CD4-positive, alpha-beta T cell treated with Interleukin-12 subunit alpha and Interleukin-12 subunit beta, for 1 hour (primary cell): Measurements from ENCODE around the gene KAT6B.
A peak's percentile ranks its signal among the peaks of the same experiment; 100 is the strongest.

Experiments
- DNase-seq: peaks from one replicate; pipeline ENCODE4 v3.0.0-alpha.2; 2020

Gene KAT6B

DNA sequence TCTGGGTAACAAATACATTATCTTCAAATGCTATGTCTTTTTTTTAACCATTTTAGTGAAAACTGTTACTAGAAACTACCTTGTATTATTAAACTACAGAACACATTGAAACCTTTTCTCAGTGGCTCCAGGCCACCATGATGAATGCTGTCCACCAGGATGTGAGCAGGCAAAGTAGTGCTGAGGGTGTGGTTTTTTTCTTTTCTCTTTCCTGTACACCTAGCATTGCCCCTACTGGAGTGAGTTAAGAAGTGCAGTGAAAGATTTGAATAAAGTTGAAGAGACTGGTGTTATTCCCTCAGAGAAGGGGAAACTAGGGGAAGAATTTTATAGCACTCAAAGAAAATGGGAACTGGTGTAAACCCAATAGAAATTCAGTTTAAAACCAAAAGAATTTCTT is 165.0 kb downstream of the KAT6B start:
- DNase-seq: no peak

DNA sequence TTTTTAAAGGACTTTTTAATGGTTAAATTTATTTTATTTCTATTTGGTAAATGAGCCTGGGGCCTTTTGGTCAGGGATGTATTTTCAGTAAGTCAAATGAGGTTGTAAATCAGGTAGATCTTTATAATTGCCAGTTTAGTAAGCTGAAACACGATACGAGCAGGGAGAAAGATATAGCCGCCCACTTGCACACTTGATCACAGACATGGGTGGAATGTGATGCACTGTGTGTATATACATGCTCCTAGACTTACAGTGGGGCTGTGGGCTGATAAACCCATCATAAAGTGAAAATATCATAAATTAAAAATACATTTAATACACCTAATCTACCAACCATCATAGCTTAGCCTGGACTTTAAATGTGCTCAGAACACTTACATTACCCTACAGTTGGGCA is 165.7 kb downstream of the KAT6B start:
- DNase-seq: no peak

DNA sequence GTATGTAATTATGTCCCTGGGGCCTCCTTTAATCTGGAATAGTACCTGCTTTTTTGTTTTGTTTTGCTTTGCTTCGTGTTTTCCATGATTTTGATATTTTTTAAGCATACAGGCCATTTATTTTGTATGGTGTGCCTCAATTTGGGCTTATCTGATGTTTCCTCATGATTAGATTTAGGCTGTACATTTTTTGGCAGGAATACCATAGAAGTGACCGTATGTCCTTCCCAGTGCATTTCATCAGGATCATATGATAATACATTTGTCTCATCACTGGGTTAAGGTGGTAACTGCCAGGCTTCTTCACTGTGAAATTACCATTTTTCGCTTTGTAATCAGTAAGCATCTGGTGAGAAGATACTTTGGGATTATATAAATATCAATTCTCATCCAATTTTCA is 167.2 kb downstream of the KAT6B start:
- DNase-seq: no peak

DNA sequence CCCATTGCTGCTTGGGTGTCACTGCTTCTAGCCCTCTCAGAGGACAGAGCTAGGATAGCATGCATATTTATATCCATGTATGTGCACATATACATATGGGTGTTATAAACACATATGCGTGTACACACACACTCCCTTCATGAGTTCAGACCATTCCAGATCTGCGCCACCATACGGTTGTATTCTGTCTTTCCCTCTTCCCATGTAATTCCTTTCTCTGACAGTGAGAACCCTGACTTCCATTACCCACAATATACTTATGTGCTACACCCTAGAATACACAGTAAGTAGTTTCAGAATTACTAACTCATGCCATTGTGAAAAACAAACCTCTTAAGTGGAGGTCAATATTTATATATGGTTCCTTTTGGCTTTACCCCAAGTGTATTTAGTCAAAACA is 168.5 kb downstream of the KAT6B start:
- no peak for DNase-seq

DNA sequence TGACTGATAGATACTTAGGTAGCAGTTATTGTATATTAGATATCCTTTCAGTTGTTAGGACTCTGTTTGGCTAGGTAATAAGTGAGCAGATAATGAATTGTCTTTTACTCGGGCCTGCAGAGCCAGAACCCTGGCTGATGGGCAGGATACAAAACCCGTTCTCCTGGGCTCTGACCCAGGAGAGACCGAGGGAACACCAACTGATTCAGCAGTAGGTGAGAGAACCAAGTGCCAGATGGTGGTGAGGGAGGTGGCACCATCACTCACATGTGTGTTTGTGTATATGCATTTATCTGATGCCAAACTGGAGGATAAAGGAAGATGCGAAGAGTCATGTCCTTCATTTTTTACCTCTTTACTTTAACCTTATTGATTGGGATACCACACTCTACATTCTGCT is 169.4 kb downstream of the KAT6B start:
- no peak for DNase-seq

DNA sequence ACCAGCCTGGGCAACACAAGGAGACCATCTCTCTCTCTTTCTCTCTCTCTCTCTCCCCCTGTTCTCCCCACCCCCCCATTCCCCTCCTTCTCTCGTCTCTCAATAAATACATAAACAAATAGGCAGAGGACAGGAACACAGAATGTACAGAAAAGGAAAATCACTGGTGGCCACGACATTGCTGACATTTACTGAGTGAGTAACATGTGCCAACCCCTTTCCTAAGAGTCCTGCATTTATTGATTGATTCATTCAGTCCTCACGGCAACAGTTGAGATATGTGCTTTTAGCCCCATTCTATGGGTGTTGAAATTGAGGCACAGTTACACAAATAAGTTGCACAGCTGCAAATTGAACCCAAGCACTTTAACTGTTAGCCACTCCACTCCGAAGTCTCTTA is 170.8 kb downstream of the KAT6B start:
- DNase-seq: no peak

DNA sequence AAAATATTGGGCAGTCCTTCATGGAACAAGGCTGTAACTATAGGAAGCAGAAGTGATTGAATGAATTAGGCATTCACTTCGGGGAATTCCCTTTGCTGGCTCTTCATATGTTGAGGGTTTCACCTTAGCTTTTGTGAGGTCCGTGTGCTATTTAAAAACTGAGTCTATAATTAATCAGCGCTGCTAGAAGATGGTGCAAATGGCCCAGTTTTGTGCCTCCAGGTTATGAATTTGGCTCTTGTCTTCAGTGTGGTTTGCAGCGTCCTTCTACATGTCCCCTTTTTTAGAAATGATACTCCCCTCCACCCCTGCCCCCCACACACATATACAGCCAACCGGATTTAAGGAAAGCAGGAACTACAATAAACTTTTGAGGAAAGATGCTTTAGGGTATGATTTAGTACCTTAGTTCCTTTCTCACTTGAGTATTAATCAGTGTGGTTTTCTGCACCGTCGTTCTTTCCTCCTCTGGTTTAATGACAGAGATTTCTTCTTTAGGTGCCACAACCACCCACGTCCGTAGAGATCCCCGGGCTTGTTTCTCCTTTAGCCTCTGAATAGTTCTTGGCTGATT is 174.4 kb downstream of the KAT6B start:
- DNase-seq: no peak

DNA sequence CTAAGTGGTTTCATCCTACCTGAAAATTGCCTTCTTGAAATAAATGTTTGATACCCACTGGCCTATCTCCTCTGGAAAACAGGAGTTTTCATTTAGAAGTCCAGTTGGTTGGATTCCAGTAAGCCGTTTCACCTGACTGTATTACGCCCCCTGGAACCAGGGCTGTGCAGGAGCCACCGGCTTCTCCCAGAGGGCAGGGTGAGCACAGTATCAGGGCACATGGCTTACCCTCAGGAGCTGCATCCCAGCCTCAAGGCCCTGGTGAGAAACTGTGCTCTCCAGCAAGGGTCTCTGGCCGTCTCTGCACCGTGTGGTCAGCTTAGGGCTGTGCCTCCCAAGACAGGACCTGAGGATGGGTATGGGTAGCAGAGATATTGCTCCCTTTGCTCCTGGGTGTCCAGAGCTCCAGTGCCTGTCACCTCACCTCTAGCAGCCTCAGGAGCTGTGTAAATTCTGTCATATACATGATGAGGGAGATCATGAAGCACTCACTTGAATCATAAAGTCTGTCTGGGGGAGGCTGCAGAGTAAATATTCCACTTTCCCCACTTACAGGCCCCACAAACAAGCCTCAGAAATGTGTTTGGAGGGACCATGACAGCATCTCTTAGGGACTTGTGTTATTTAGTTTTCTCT is 175.4 kb downstream of the KAT6B start:
- no peak for DNase-seq

DNA sequence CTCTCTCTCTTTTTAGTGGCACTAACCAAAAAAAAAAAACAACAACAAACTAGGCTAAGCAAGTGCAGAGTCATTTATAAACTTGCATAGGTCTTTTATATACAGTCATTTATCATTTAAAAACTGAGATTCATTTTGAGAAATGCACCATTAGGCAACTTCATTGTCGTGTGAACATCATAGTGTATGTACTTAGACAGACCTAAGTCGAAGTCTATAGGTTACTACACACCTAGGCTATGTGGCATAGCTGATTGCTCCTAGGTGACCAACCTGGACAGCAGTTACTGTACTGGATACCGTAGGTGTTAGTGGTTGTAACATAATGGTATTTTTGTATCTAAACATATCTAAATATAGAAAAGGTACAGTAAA is 175.9 kb downstream of the KAT6B start:
- no peak for DNase-seq

DNA sequence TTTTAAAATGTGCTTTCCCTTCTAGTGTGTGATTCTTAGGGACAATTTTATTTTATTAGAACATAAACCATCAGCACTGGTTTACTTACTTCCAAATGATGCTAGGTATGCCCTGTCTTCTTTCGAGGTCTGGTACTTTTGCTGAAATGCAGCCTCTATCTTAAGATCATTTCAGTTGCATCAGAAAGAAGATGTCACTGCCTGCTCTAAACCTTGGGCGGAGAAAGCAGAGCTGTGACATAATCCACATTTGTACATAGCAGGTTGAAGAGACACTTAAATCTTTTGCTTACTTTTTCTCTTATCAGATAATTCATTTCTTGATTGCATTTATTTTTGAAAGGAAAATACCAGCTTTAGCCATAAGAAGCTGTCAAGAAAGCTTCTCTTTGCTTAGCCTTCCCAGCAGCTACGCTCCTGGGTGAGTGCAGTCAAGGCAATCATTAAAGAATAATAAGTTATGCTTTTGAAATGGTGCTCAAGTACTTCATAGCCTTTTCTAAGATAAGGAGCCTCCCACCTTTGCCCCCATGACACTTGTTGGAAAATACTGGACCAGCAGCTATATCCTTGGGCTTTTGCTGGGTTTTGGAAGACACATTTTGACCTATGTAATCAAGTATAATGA is 176.7 kb downstream of the KAT6B start:
- no peak for DNase-seq

DNA sequence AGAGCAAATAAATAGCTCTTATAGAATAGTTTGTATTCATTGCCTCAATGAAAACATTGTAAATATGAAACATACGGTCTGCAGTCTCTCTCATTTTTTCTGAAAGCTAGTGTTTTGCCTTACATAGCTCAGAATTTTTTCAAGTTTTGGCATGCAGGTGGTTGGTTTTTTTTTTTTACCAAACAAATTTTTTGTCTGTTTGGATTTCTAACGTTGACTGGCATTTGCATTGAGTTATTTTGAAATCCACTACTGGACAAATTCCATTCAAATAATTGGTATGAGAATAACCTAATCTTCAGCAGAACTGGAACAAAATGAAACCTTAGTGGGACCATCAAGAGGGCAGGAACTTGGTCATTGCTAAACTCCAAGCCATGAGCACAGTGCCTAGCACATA is 177.5 kb downstream of the KAT6B start:
- DNase-seq: no peak

DNA sequence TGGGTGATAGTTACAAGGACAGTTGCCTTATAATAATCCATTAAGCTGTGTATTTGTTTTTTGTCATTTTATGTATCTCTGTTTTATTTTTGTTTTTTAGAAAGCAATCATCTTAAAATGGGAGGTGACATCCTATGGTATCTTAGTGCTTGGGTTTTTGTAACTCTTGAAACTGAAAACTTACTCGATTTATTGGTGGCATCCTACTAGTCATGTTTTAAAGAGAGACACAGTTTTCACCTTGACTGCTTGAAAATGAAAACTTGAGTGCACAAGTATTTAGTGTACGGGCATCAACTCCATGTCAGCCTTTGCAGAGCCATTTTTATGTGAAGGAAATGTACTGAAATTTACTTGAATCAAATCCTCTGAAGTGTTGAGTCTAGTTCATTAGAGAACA is 181.2 kb downstream of the KAT6B start:
- no peak for DNase-seq

DNA sequence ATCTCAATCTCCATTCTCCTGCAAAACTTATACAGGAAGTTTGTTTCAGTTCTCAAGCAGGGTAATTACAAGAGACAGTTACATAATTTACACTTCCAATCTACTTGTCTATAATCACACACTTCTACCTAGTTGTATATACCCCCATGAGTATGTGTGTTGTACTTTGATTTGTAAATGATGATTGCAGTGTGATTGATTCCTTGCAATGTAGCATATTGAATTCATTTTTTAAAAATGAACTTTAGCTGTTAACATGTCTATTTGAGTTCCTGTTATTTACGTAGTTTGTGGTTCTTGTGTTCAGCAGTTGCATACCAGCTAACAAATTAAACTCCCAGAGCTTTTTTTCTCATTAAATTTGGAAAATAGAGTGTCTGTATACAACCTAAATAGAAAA is 182.6 kb downstream of the KAT6B start:
- no peak for DNase-seq

DNA sequence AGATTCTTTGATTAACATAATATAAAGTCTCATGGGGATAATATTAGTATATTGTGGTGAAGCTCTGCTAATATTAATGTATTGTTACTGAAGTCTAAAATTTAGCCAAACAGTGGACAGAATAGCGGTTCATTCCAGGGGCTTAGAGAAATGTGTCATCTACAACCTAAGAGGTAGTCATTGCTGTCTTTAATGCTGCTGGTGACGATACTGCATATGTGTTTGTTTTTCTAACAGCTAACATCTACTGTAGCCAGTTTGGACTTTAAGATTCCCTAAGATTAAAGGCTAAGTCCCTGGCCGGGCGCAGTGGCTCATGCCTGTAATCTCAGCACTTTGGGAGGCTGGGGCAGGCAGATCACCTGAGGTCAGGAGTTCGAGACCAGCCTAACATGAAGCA is 183.0 kb downstream of the KAT6B start:
- no peak for DNase-seq

DNA sequence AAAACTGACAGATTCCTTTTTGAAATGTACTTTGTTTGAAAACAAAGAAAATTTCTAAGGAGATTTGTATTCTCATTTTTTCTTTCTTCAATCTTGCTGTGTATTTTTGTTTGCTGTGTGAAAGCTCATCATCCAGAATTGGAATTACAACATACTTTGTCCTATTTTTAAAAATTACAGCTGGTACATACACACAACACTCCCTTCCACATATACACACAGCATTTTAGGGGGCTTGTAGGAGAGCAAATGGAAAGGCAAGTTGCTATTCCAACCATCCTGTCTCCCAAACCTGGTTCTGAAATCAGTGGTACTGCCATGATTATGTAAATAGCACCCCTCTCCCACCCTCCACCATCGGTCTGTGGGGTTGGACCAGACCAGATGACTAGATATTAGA is 184.0 kb downstream of the KAT6B start:
- DNase-seq: no peak

DNA sequence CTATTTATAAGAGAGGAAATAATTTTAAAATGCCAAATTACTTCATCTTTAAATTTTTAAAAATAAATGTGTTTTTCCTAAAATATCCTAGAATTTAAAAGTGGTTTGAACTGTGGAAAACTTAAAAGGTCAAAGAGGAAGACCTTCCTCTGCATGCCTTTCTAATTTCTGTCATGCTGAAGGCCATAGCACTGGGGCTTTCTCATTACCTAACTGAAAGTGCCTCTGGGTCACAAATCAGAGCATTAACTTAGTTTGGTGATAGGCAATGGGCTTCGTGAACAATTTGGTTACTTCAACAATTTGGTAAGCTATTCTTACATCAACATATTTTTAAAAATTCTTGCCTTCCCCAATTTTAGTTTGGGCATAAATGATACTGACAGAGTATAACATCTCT is 184.8 kb downstream of the KAT6B start:
- DNase-seq: no peak

DNA sequence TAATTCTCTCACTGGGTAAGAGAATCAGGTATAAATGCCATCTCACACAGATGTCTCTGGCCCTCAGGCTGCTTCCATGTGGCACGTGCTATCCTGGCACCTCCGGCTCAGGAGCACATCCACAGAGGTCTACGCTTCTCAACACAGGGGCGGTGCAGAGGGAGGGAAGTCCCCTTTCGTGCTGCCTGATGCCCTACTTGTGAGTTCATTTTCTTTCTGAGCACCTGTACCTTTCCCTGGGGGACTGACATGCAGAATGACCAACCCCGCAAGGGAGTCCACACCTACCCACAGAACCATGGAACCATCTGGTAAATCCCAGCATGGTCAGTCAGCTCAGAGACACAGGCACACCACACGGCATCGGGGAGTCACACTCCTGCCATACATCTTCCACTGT is 186.1 kb downstream of the KAT6B start:
- no peak for DNase-seq

DNA sequence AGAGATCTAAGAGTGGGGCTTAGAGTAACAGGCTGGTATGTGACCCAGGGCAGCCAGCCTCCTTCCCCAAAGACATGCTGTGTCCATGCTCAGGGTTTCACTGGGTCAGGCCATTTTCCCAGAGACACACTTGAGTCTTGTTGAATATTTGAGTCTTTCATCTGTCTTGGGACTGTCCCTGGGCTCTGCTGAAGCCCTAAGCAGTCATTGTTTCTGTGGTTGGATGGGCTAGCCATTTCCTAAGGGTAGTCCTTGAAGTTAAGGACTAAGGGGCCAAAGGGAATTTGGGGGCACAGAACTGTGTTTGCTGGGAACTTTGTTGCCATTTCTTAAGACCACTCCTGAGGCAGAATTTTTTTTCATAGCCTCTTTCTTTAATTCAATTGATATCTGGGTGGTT is 186.6 kb downstream of the KAT6B start:
- DNase-seq: no peak

DNA sequence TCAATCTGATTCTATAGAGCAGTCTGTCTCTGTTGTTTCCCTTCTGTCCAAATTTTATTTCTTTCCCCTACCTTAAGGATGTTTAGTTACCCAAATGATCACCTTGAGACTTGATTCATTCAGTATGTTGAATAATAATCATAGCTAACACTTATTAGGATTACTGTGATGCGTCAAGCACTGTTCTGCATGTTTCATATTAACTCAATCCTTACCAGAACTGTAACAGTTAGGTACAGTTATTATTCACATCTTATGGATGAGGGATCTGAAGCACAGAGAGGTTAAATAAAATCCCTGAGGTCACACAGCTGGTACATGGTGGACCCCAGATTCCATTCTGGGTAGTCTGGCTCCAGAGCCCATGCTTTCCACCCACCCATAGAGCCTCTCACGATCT is 187.1 kb downstream of the KAT6B start:
- no peak for DNase-seq

DNA sequence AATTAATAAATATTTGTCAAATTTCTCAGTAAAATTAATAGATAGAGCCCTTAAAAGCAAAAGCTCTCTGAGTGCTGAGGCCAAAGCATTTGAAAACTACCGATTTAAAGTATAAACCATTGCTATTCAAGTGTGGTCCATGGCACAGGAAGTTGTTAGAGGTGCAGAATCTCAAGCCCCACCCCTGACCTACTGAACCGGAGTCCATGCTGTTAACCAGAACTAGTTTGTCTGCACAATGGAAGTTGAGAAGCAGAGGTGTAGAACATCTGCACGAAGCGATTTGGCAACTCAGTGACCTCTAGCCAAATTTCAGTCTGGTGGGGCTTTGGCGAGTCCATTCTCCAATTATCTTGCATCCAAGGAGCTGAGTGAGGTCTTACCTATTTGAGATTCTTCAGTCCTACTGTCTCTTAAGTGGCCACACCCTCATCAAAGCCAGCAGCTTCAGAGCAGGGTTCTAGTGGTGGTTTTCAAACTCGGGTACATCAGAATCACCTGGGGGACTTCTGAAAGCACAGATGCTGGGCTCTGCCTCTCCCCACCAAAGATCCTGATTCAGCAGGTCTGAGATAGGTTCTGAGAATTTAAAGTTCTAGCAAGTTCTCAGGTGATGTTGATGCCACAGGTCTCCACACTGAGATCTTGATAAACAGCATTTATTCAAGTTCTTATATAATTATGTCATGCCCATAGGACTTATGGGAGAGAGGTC is 188.3 kb downstream of the KAT6B start:
- DNase-seq: peak; percentile 60

DNA sequence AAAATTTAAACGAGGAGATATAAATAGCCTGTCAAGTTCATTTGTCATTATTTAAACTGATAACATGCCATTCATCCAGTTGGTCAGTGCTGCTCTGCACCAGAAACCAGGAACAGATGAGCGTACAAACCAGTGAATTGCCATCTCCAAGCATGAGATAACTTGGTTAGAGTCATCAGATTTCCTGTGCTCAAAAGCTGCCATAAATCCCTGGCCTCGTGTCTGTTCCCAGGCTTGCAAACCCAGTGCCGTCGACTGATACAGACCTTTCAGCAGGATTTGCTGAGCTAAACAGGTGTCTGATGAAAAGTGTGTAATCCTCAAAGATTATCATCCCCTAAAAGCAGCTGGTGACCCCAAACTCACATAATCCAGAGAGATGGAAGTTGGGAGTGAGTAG is 189.0 kb downstream of the KAT6B start:
- DNase-seq: no peak

DNA sequence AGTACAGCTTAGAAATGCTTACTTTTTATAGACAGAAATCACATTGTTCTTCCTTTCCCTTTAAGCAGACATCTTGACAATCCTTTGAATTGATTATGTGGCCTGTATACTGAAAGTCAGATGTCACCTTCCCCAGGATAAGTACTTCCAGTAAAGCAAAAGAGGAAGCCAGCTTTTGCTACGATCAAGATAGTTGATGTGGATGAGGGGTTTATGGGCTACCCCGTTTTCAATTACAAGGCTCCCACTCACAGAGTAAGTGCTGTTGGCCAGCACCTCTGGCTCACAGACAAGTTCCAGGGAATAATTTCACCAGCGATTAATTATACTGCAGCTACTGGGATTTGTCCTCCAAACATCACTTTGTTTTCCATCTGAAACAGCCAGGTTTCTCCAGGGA is 189.9 kb downstream of the KAT6B start:
- no peak for DNase-seq

DNA sequence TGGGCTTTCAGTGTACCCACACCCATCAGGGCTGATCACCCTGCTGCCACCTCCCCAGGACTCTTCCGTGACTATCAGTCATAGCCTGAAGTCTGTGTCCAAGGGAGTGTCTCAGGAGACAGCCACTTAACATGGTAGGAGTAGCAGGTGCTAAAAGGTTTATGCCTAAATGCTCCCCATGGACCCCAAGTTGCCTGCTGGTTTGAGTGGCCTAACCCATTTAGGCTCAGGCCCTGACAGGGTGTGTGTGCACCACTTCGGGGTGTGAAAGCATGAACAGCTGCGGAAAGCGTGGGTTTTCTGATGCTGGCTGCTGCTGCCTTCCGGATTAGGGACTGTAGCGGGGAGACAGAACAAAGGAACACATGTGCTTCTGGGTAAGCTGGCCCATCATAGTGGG is 191.9 kb downstream of the KAT6B start:
- no peak for DNase-seq

DNA sequence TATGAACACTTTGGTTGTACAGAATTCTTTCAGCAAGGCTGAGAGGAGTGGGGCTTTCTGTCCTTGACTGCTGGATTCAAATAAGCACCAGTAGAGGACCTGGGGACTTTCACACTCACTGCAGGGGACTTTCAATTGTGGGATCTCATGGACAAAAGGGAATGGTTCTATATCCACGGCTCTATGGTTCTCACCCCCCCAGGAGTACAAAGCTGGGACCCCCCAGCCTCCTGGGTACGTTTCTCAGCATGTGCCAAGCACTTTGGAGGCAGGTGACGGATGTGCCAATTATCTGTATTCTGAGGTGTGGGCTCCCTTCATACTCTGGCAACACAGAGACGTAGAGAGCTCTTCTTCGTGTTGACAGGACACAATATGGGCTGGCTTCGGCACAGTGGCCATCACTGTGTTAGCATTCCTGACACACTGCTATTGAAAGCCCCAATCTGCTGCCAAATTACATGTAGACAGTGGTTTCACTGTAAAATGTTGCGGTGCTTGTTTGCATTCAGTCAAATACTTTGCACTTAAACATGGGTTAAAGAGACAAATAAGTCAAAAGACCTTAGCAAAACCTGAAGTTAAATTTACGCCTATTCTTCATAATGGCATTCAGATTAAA is 192.4 kb downstream of the KAT6B start:
- no peak for DNase-seq
